ENCODE data around the gene ITGB1.
"Not testable (repeated sequence)": the region's sequence is repeated elsewhere in the genome, so short reads cannot be mapped to it uniquely, and the experiment has no call there.

The ITGB1 gene

GRCh38 chr10:32995066-32995622, 37.1 kb upstream of the ITGB1 start:
- no peak for DNase-seq (ENCODE audit: low read depth)
- no peak overlapping the region for H3K4me3 ChIP-seq (replicated peaks; ENCODE audit: low read depth, low read length)
- no peak for TF ChIP-seq CTCF (IDR thresholded peaks at IDR 0.05; ENCODE audit: low read length, missing control alignments)

- DNase-seq (ENCODE audit: low read depth); H3K4me3 ChIP-seq (replicated peaks; ENCODE audit: low read depth, low read length): not testable (repeated sequence)
Observed at GRCh38 chr10:32994632-32995031, 36.6 kb upstream of the ITGB1 start.

- DNase-seq (ENCODE audit: low read depth); H3K4me3 ChIP-seq (replicated peaks; ENCODE audit: low read depth, low read length): not testable (repeated sequence)
Observed at GRCh38 chr10:32992310-32992709, 34.3 kb upstream of the ITGB1 start.

GRCh38 chr10:32990811-32991210, 32.8 kb upstream of the ITGB1 start:
- no peak for DNase-seq (ENCODE audit: low read depth)
- no peak for TF ChIP-seq CTCF (IDR thresholded peaks at IDR 0.05; ENCODE audit: low read length, missing control alignments)
- H3K4me3 ChIP-seq (replicated peaks; ENCODE audit: low read depth, low read length), result no peak overlapping the region

- no peak overlapping the region for H3K4me3 ChIP-seq (replicated peaks; ENCODE audit: low read depth, low read length)
- no peak for TF ChIP-seq CTCF (IDR thresholded peaks at IDR 0.05; ENCODE audit: low read length, missing control alignments)
- no peak for DNase-seq (ENCODE audit: low read depth)
Observed at GRCh38 chr10:32988604-32989003, 30.6 kb upstream of the ITGB1 start.

- no peak for DNase-seq (ENCODE audit: low read depth)
- no peak overlapping the region for H3K4me3 ChIP-seq (replicated peaks; ENCODE audit: low read depth, low read length)
- TF ChIP-seq CTCF (IDR thresholded peaks at IDR 0.05; ENCODE audit: low read length, missing control alignments), result no peak
Observed at GRCh38 chr10:32987172-32987571, 29.1 kb upstream of the ITGB1 start.

- DNase-seq (ENCODE audit: low read depth), result peak; percentile 97
- no peak overlapping the region for H3K4me3 ChIP-seq (replicated peaks; ENCODE audit: low read depth, low read length)
- no peak for TF ChIP-seq CTCF (IDR thresholded peaks at IDR 0.05; ENCODE audit: low read length, missing control alignments)
Observed at GRCh38 chr10:32985775-32986350, 27.8 kb upstream of the ITGB1 start.

GRCh38 chr10:32985341-32985764, 27.3 kb upstream of the ITGB1 start:
- no peak for DNase-seq (ENCODE audit: low read depth)
- no peak overlapping the region for H3K4me3 ChIP-seq (replicated peaks; ENCODE audit: low read depth, low read length)
- TF ChIP-seq CTCF (IDR thresholded peaks at IDR 0.05; ENCODE audit: low read length, missing control alignments), result no peak
